Amniotic stem cell (primary cell): ENCODE data around the gene PCGF6.

Source experiments
- DNase-seq: peaks from one replicate; lab custom pipeline; 2025; lab: John Stamatoyannopoulos, UW

PCGF6 gene

GRCh38 chr10:103256613-103257012 lies 94.3 kb downstream of the PCGF6 start:
- DNase-seq: no peak

GRCh38 chr10:103254538-103255325 lies 96.2 kb downstream of the PCGF6 start:
- DNase-seq: no peak

- no peak for DNase-seq
These were observed 96.8 kb downstream of the PCGF6 start for GRCh38 chr10:103254113-103254512.
